Caco-2 (cell line): ENCODE measurements around the gene ERBB4. TPM values are rescaled to one million over a fixed set of nuclear protein-coding genes. Genes with fewer than 3 reads are reported as not detected.

Experiments
- BruUV-seq: library from RNA; stranded (reverse); fragments of 400-500 nt; replicated peaks from 2 replicates; lab custom pipeline; 2021; lab: Mats Ljungman, UMichigan
- CTCF ChIA-PET: fragments of 300-600 bp; sonication (Branson Sonifier 250); formaldehyde crosslinking; loops from one replicate; lab custom pipeline; 2022; ENCODE audit warnings: antibody characterized with exemption; lab: Charles Lee
- POLR2A ChIA-PET: fragments of 300-600 bp; sonication (Branson Sonifier 250); formaldehyde crosslinking; loops from one replicate; lab custom pipeline; 2022; ENCODE audit warnings: antibody characterized with exemption; lab: Charles Lee
- DNase-seq, 2 experiments: peaks; one replicate each; pipeline versions ENCODE4 v3.0.0 to v3.0.0-alpha.2; 2020 to 2022
- H3K27me3 ChIP-seq: replicated peaks from 2 replicates; pipeline ENCODE4 v1.6.0; 2011; ENCODE audit warnings: low read length; ENCODE audit not compliant: control insufficient read depth, insufficient read depth
- H3K36me3 ChIP-seq: 2 replicates; pipeline ENCODE4 v1.5.1; 2011; ENCODE audit warnings: low read length; ENCODE audit not compliant: control insufficient read depth, insufficient read depth
- H3K4me1 ChIP-seq: fragments of 250-450 bp; sonication (Bioruptor Pico); 2 replicates; pipeline ENCODE4 v1.5.1; 2020; ENCODE audit warnings: mild to moderate bottlenecking
- H3K4me3 ChIP-seq: 2 replicates; pipeline ENCODE4 v1.5.1; 2011; ENCODE audit warnings: low read depth, mild to moderate bottlenecking, control low read depth, low read length
- H3K9me3 ChIP-seq: fragments of 250-450 bp; sonication (Bioruptor Pico); 2 replicates; pipeline ENCODE4 v1.5.1; 2020; ENCODE audit warnings: mild to moderate bottlenecking, moderate library complexity
- H3K27ac Mint-ChIP-seq: one replicate; pipeline ENCODE4 v1.8.0; 2022; ENCODE audit warnings: mixed read lengths; ENCODE audit not compliant: unreplicated experiment
- H3K27me3 Mint-ChIP-seq: one replicate; pipeline ENCODE4 v1.8.0; 2022; ENCODE audit warnings: mixed read lengths; ENCODE audit not compliant: insufficient read depth, unreplicated experiment
- H3K36me3 Mint-ChIP-seq: one replicate; pipeline ENCODE4 v1.8.0; 2022; ENCODE audit warnings: mild to moderate bottlenecking, mixed read lengths; ENCODE audit not compliant: insufficient read depth, unreplicated experiment
- H3K4me1 Mint-ChIP-seq: one replicate; pipeline ENCODE4 v1.8.0; 2022; ENCODE audit warnings: low read depth, mixed read lengths; ENCODE audit not compliant: unreplicated experiment
- H3K4me3 Mint-ChIP-seq: one replicate; pipeline ENCODE4 v1.8.0; 2022; ENCODE audit warnings: mild to moderate bottlenecking, moderate library complexity, mixed read lengths; ENCODE audit not compliant: unreplicated experiment
- H3K9me3 Mint-ChIP-seq: one replicate; pipeline ENCODE4 v1.8.0; 2022; ENCODE audit warnings: mixed read lengths; ENCODE audit not compliant: unreplicated experiment
- intact Hi-C: fragments of 100-400 bp; cut with micrococcal nuclease; formaldehyde crosslinking; loops from one replicate; pipeline ENCODE4 v1.10.0; 2022; ENCODE audit not compliant: unreplicated experiment
- total RNA-seq: library from RNA; stranded (reverse); gene quantifications from 2 replicates; pipeline ENCODE4 v1.2.3, GENCODE V29; 2022
- TF ChIP-seq, protein P1 (sequence below), 2 experiments: fragments of 200-600 bp in 1 of 2; IDR thresholded peaks; 1 replicate in 1 of 2; 2 replicates in 1 of 2; pipeline versions ENCODE4 v1.5.1 to v1.8.0; 2011 to 2022; ENCODE audit warnings: antibody characterized with exemption in 1 of 2, control low read depth in 1 of 2, inconsistent platforms in 1 of 2, low read depth in 1 of 2, low read length in 1 of 2, mild to moderate bottlenecking in 1 of 2, moderate library complexity in 1 of 2; ENCODE audit not compliant: insufficient read depth in 1 of 2, severe bottlenecking in 1 of 2, unreplicated experiment in 1 of 2

ERBB4 gene
- total RNA-seq, 1 experiment from 2014 or later, result not detected

DNA sequence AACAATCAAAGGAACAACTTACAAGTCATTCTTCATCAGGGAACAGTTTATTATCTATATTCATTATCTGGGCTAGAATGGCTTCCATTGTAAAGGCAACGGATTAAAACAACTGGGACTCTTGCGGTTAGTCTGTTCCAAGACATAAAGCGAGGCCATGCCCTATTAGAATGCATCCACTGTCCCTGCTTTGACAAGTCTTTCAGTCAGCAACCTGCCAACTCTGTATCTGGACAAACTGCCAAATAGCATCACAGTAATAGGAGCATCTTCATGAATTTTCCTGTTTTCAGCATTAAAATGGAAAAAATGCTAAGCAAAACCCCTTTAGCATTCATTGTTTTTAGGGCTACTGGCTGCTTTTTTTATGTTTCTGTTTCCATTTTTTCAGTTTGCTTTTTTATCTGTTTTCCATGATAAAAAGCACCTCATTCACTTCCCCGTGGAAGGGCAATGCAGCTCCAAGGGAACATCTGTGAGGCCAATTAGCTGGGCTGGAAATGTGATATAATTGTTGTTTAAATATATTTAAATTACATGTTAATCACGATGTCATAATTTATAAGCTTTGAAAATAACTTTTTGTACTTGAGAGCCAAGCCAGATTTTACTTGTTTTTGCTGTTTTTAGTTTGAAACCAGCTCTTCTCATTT is 1147.9 kb downstream of the ERBB4 start:
- BruUV-seq, result no TSS peak
- Histone ChIP-seq H3K27me3 (no peaks in the 10 kb centered on the region), H3K4me3 (no peak overlapping the region), H3K36me3 (no peaks in the 10 kb centered on the region), H3K9me3 (no peaks in the 10 kb centered on the region), H3K4me1 (no peaks in the 10 kb centered on the region)
- CTCF ChIA-PET, result no interaction called here
- DNase-seq, result no peak
- intact Hi-C loops, result no loop called here
- no peaks in the 10 kb centered on the region for H3K4me1 Mint-ChIP-seq
- H3K27me3 Mint-ChIP-seq, result no peaks in the 10 kb centered on the region
- no peaks in the 10 kb centered on the region for H3K9me3 Mint-ChIP-seq
- POLR2A ChIA-PET, result interaction anchor here (0.6 kb wide), 1 partner anchor 1387 kb away, joined by 3 read pairs; no protein-coding TSS in a partner anchor
- TF ChIP-seq, protein P1, sequence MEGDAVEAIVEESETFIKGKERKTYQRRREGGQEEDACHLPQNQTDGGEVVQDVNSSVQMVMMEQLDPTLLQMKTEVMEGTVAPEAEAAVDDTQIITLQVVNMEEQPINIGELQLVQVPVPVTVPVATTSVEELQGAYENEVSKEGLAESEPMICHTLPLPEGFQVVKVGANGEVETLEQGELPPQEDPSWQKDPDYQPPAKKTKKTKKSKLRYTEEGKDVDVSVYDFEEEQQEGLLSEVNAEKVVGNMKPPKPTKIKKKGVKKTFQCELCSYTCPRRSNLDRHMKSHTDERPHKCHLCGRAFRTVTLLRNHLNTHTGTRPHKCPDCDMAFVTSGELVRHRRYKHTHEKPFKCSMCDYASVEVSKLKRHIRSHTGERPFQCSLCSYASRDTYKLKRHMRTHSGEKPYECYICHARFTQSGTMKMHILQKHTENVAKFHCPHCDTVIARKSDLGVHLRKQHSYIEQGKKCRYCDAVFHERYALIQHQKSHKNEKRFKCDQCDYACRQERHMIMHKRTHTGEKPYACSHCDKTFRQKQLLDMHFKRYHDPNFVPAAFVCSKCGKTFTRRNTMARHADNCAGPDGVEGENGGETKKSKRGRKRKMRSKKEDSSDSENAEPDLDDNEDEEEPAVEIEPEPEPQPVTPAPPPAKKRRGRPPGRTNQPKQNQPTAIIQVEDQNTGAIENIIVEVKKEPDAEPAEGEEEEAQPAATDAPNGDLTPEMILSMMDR (IDR thresholded peaks at IDR 0.05; ENCODE audit: insufficient read depth in 1 of 2, low read depth in 1 of 2, low read length in 1 of 2, severe bottlenecking in 1 of 2, unreplicated experiment in 1 of 2), result no peak
- no peak overlapping the region for H3K4me3 Mint-ChIP-seq
- H3K36me3 Mint-ChIP-seq, result no peaks in the 10 kb centered on the region
- no peak overlapping the region for H3K27ac Mint-ChIP-seq

DNA sequence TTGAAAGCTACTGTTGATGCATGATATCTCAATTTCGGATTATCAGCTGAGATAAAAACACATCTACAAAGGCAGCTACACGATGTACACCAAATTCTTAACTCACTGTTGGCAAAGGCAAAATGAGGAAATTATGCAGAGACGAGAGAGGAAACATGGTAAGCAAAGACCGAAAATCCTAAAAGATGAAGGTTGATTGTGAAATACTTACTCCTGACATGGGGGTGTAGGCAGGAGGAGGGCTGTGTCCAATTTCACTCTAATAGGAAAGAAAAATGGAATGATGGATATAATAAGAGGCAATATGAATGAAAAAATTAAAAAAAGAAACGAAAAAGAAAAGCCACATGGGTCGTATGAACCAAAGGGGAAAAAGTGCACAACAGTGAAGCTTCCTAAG is 1150.9 kb downstream of the ERBB4 start:
- H3K9me3 Mint-ChIP-seq, result no peaks in the 10 kb centered on the region

DNA sequence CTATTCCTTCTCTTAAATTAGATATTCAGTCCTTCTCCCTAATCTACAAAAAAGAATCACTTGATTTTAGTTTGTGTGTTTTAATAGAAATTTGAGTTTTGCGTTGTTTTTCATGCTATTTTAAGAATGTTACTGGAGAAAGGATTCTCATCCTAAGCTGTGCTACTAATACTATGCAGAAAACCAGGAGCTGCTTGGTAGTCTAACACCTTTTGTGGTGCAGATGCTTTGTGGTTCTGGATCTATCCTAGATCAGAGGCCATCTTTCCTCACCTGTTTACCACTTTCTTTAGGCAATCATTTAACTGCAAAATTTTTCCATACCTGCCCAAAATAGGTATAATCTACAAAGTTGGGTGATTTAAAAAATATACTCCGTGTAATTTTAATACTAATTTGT is 1158.6 kb downstream of the ERBB4 start:
- H3K36me3 Mint-ChIP-seq, result no peaks in the 10 kb centered on the region
- peaks cover 6% of the 10 kb centered on the region for H3K27me3 Mint-ChIP-seq
- H3K27me3 ChIP-seq, result no peaks in the 10 kb centered on the region
- H3K4me1 Mint-ChIP-seq, result no peaks in the 10 kb centered on the region
- TF ChIP-seq, protein P1 (IDR thresholded peaks at IDR 0.05; ENCODE audit: insufficient read depth in 1 of 2, low read depth in 1 of 2, low read length in 1 of 2, severe bottlenecking in 1 of 2, unreplicated experiment in 1 of 2), result no peak
- intact Hi-C loops, result no loop called here
- H3K9me3 Mint-ChIP-seq, result no peaks in the 10 kb centered on the region
- POLR2A ChIA-PET, result no interaction called here
- no peak overlapping the region for H3K27ac Mint-ChIP-seq
- H3K36me3 ChIP-seq, result no peaks in the 10 kb centered on the region
- no peaks in the 10 kb centered on the region for H3K9me3 ChIP-seq
- H3K4me1 ChIP-seq, result no peaks in the 10 kb centered on the region
- CTCF ChIA-PET, result no interaction called here
- no peak overlapping the region for H3K4me3 ChIP-seq
- no peak overlapping the region for H3K4me3 Mint-ChIP-seq
- DNase-seq, result no peak
- BruUV-seq, result no TSS peak

More for the DNA sequence above, 1150.9 kb downstream of the ERBB4 start:
- Histone ChIP-seq H3K4me3 (no peak overlapping the region), H3K36me3 (no peaks in the 10 kb centered on the region), H3K9me3 (no peaks in the 10 kb centered on the region), H3K4me1 (no peaks in the 10 kb centered on the region), H3K27me3 (no peaks in the 10 kb centered on the region)
- Mint-ChIP-seq H3K27ac (no peak overlapping the region), H3K27me3 (no peaks in the 10 kb centered on the region), H3K36me3 (no peaks in the 10 kb centered on the region), H3K4me3 (no peak overlapping the region), H3K4me1 (no peaks in the 10 kb centered on the region)
- no peak for DNase-seq
- ChIA-PET CTCF (no interaction called here), POLR2A (no interaction called here)
- intact Hi-C loops, result no loop called here
- TF ChIP-seq, protein P1 (IDR thresholded peaks at IDR 0.05; ENCODE audit: insufficient read depth in 1 of 2, low read depth in 1 of 2, low read length in 1 of 2, severe bottlenecking in 1 of 2, unreplicated experiment in 1 of 2), result no peak
- no TSS peak for BruUV-seq
